ENCODE data around the gene DFFA. TPM values are rescaled to one million over a fixed set of nuclear protein-coding genes. Genes with fewer than 3 reads are reported as not detected.
A peak's percentile ranks its signal among the peaks of the same experiment; 100 is the strongest.

Gene DFFA
- polyA plus RNA-seq, 1 of the 3 experiments (the other 2 are of a cell fraction) = 42.3 TPM

- no peak for TF ChIP-seq NRF1 (IDR thresholded peaks at IDR 0.05; ENCODE audit: low read depth, low read length)
- no peak for TF ChIP-seq FOXJ3 (CRISPR knock-in tag; IDR thresholded peaks at IDR 0.05)
- TF ChIP-seq RAD21 (IDR thresholded peaks at IDR 0.05; ENCODE audit: low read length) = no peak
- TF ChIP-seq ELF1 (IDR thresholded peaks at IDR 0.05) = peak; percentile 89
- TF ChIP-seq CHD2 (IDR thresholded peaks at IDR 0.05; ENCODE audit: low read length, partially characterized antibody) = peak; percentile 99
- TF ChIP-seq TEAD4 (IDR thresholded peaks at IDR 0.05; ENCODE audit: borderline replicate concordance, insufficient read depth) = no peak
- TF ChIP-seq RCOR1 (IDR thresholded peaks at IDR 0.05; ENCODE audit: low read length) = peak; percentile 17; the same call in 1 of the 2 replicates
- TF ChIP-seq FOXM1 (IDR thresholded peaks at IDR 0.05; ENCODE audit: low read depth) = no peak
- peak; percentile 81; the same call in 1 of the 2 replicates for TF ChIP-seq YY1 (IDR thresholded peaks at IDR 0.05; ENCODE audit: low read depth)
- peak; percentile 99 for TF ChIP-seq MAX (IDR thresholded peaks at IDR 0.05; ENCODE audit: low read depth)
- peak; percentile 98 for TF ChIP-seq USF1 (IDR thresholded peaks at IDR 0.05; ENCODE audit: borderline replicate concordance, low read depth)
- TF ChIP-seq TCF12 (IDR thresholded peaks at IDR 0.05) = peak; percentile 34; the same call in 1 of the 2 replicates
- TF ChIP-seq JUND (IDR thresholded peaks at IDR 0.05) = no peak
- TF ChIP-seq RXRA (IDR thresholded peaks at IDR 0.05; ENCODE audit: borderline replicate concordance, low read depth) = no peak
Observed at GRCh38 chr1:10472220-10473144, at the start of gene DFFA (continued).

- Histone ChIP-seq H3K27me3 (ENCODE audit: insufficient read depth) (no peaks in the 10 kb centered on the region), H3F3A (replicated peaks; ENCODE audit: insufficient read depth) (no peaks in the 10 kb centered on the region), H3K4me3 (ENCODE audit: low read depth in 2 of 2, low read length in 1 of 2) (no peak overlapping the region), H3K4me1 (ENCODE audit: control insufficient read depth in 1 of 2, insufficient read depth in 2 of 2, low read depth in 1 of 2, low read length in 1 of 2) (peaks cover 17% of the 10 kb centered on the region in 2 experiments; a peak in 3 of 4 replicates), H3K79me2 (ENCODE audit: insufficient read depth) (peaks cover 43% of the 10 kb centered on the region), H3K9me3 (no peaks in the 10 kb centered on the region), H3K36me3 (replicated peaks in 1 of 2; ENCODE audit: control insufficient read depth in 1 of 2, insufficient read depth in 2 of 2, low read length in 1 of 2) (no peaks in the 10 kb centered on the region), H3K9me2 (no peaks in the 10 kb centered on the region), H2AFZ (ENCODE audit: low read depth) (no peak overlapping the region), H3K9ac (no peak overlapping the region), H3K4me2 (no peak overlapping the region), H3K27ac (ENCODE audit: low read depth in 2 of 2, low read length in 1 of 2) (no peak overlapping the region), H4K20me1 (ENCODE audit: insufficient read depth) (no peaks in the 10 kb centered on the region; the same call in 1 of the 2 replicates)
- no peak for DNase-seq
- ChIA-PET CTCF (interaction anchor here (0.9 to 3.9 kb wide), 6 partner anchors 8 to 516 kb away, joined by 3 to 28 read pairs (median 8); no protein-coding TSS in a partner anchor), POLR2A (no interaction called here)
- 92% methylated on average over 8 of the region's 8 CpGs for WGBS (ENCODE audit: low lambda C conversion rate)
- no peak for TF ChIP-seq TEAD4 (IDR thresholded peaks at IDR 0.05; ENCODE audit: borderline replicate concordance, insufficient read depth)
- no peak for TF ChIP-seq PBX3 (IDR thresholded peaks at IDR 0.05)
- TF ChIP-seq USF2 (IDR thresholded peaks at IDR 0.05; ENCODE audit: borderline replicate concordance, low read depth, low read length) = no peak
- TF ChIP-seq CHD2 (IDR thresholded peaks at IDR 0.05; ENCODE audit: low read length, partially characterized antibody) = no peak
- TF ChIP-seq TAF1 (IDR thresholded peaks at IDR 0.05; ENCODE audit: borderline replicate concordance, low read depth, low read length) = no peak
- TF ChIP-seq USF1 (IDR thresholded peaks at IDR 0.05; ENCODE audit: borderline replicate concordance, low read depth) = no peak
- TF ChIP-seq MEF2A (IDR thresholded peaks at IDR 0.05; ENCODE audit: borderline replicate concordance, low read depth) = no peak
- TF ChIP-seq IRF3 (IDR thresholded peaks at IDR 0.05; ENCODE audit: low read depth, low read length) = no peak
- TF ChIP-seq FOSL2 (IDR thresholded peaks at IDR 0.05; ENCODE audit: borderline replicate concordance, low read depth) = no peak
- TF ChIP-seq REST (IDR thresholded peaks at IDR 0.05; ENCODE audit: low read depth, low read length) = no peak
Observed at GRCh38 chr1:10521537-10522157, 49.3 kb upstream of the DFFA start.

All from SK-N-SH (cell line).